Tibial nerve (tissue), 4 donors: ENCODE measurements around the gene SUFU.

Experiments used
- CTCF ChIP-seq, 5 experiments: fragments of 200-600 bp in 3 of 5; fragments of 450-650 bp in 2 of 5; sonication (generic) in 3 of 5; IDR thresholded peaks; one replicate each; pipeline ENCODE4 v1.5.1; 2016 to 2019; ENCODE audit warnings: antibody characterized with exemption in 5 of 5, mild to moderate bottlenecking in 3 of 5, moderate library complexity in 2 of 5
- EP300 ChIP-seq, 2 donors: sonication (generic); formaldehyde crosslinking; IDR thresholded peaks; one replicate each; pipeline ENCODE4 v1.6.1; 2017; ENCODE audit warnings: antibody characterized with exemption in 2 of 2, mild to moderate bottlenecking in 1 of 2
- POLR2A ChIP-seq, 2 donors: fragments of 450-650 bp; IDR thresholded peaks; one replicate each; pipeline ENCODE4 v1.6.1; 2017; ENCODE audit warnings: antibody characterized with exemption in 2 of 2, mild to moderate bottlenecking in 2 of 2, moderate library complexity in 2 of 2

GRCh38 chr10:102656791-102657371 is 153.1 kb downstream of the SUFU start:
- TF ChIP-seq POLR2A (IDR thresholded peaks at IDR 0.05) (no peak), CTCF (IDR thresholded peaks at IDR 0.05) (no peak), EP300 (IDR thresholded peaks at IDR 0.05) (no peak)
